ENCODE measurements around the gene B3GNT9.

Gene B3GNT9

DNA sequence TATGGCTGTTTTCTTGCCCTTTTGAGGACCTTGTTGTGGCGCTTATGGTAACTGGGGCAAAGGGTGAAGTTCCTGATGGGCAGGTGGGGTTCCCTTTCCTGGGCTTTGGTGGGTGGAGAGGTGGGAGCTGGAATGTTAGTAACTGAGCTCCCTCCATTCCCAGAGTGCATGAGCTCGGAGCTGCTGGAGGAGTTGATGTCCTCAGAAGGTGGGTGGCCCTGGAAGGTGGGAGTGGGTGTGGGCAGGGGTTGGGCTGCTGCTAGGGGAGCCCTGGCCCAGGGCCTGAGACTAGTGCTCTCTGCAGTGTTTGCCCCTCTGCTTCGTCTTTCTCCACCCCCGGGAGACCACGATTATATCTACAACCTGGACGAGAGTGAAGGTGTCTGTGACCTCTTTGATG lies 46.9 kb upstream of the B3GNT9 start:
- Mint-ChIP-seq H3K9me3 (no peaks in the 10 kb centered on the region), H3K4me3 (no peak overlapping the region), H3K4me1 (peaks cover 22% of the 10 kb centered on the region), H3K27ac (no peak overlapping the region), H3K27me3 (ENCODE audit: low read depth, poor library complexity) (peaks cover 19% of the 10 kb centered on the region), H3K36me3 (ENCODE audit: low read depth) (peaks cover 37% of the 10 kb centered on the region)
- no peak for DNase-seq
- TF ChIP-seq, protein P1, sequence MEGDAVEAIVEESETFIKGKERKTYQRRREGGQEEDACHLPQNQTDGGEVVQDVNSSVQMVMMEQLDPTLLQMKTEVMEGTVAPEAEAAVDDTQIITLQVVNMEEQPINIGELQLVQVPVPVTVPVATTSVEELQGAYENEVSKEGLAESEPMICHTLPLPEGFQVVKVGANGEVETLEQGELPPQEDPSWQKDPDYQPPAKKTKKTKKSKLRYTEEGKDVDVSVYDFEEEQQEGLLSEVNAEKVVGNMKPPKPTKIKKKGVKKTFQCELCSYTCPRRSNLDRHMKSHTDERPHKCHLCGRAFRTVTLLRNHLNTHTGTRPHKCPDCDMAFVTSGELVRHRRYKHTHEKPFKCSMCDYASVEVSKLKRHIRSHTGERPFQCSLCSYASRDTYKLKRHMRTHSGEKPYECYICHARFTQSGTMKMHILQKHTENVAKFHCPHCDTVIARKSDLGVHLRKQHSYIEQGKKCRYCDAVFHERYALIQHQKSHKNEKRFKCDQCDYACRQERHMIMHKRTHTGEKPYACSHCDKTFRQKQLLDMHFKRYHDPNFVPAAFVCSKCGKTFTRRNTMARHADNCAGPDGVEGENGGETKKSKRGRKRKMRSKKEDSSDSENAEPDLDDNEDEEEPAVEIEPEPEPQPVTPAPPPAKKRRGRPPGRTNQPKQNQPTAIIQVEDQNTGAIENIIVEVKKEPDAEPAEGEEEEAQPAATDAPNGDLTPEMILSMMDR (IDR thresholded peaks at IDR 0.05) = no peak

DNA sequence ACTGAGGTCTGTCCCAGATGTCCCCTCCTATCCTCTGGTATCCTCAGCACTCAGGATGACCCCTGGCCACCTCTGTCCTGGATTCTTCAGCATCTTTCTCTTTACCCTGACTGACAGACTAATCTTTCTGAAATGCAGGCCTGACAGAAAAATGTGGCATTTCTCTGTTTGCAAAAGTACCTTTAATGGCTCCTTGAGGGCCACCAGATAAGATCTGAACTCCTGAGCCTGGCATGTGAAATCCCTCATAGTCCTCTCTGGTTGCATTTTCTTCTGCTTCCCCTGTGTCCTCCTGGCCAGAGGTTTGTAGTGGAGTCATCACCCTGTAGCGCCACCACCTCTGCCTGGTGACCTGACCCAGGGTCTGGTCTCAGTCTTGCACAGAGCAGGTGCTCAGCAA lies 46.1 kb upstream of the B3GNT9 start:
- H3K27me3 Mint-ChIP-seq (ENCODE audit: low read depth, poor library complexity) = peaks cover 19% of the 10 kb centered on the region
- TF ChIP-seq, protein P1 (IDR thresholded peaks at IDR 0.05) = no peak
- DNase-seq = no peak
- no peak overlapping the region for H3K27ac Mint-ChIP-seq
- H3K4me1 Mint-ChIP-seq = peaks cover 28% of the 10 kb centered on the region
- H3K9me3 Mint-ChIP-seq = no peaks in the 10 kb centered on the region
- peaks cover 37% of the 10 kb centered on the region for H3K36me3 Mint-ChIP-seq (ENCODE audit: low read depth)
- no peak overlapping the region for H3K4me3 Mint-ChIP-seq

DNA sequence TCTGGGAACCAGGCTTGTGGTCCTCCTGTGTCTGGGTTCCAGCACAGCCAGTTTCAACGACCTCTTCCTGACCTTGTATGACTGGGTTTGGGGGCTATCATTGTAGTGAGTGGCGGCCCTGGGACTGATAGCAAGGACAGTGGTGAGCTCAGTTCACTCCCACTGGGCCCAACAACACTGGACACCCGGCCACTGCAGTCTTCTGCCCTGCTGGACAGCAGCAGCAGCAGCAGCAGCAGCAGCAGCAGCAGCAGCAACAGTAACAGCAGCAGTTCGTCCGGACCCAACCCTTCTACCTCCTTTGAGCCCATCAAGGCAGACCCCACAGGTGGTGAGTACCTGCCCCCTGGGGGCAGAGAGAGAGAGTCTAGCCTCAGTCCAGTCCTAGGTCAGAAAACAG lies 44.9 kb upstream of the B3GNT9 start:
- Mint-ChIP-seq H3K4me1 (peaks cover 36% of the 10 kb centered on the region), H3K36me3 (ENCODE audit: low read depth) (peaks cover 37% of the 10 kb centered on the region), H3K27ac (no peak overlapping the region), H3K9me3 (no peaks in the 10 kb centered on the region), H3K27me3 (ENCODE audit: low read depth, poor library complexity) (peaks cover 22% of the 10 kb centered on the region), H3K4me3 (no peak overlapping the region)
- TF ChIP-seq, protein P1 (IDR thresholded peaks at IDR 0.05) = no peak
- no peak for DNase-seq

DNA sequence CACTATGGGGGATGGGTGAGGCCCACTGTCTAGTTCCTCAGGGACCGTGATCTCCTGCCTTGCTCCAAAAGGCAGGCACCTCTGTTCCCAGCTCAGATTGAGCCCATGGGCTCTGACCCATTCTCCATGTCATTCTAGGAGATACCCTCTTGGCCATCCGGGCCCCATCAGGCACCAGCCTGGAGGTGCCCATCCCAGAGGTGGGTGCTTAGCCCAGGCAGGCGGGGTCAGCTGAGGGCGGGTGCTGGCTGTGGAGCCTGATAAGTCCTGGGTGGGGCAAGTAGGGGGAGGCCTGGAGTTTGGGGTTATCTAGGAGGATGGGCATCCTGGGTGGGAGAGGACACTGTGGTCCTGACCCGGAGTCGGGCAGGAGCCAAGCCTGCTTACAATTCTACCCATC lies 43.5 kb upstream of the B3GNT9 start:
- no peak overlapping the region for H3K27ac Mint-ChIP-seq

DNA sequence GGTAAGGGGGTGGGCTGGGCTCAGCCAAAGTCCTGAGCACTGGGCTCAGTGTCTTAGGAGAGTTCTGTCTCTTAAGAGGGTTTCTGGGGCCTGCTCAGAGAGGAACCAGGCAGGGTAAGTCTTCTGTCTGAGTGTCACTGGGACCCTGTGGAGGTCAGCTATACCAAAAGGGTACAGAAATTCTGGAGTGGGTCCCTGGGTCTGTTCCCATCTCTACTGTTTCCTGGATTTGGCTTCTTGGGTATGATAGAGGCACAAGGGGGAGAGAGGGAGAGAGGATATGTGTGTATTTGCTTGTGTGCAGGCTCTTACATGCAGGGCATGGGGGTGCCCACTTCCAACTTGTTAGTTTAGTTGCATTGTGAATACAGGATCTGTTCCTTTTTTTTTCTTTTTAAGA lies 42.7 kb upstream of the B3GNT9 start:
- Mint-ChIP-seq H3K9me3 (no peaks in the 10 kb centered on the region), H3K4me3 (peak overlapping the region; percentile 92), H3K36me3 (ENCODE audit: low read depth) (peaks cover 37% of the 10 kb centered on the region), H3K4me1 (peaks cover 37% of the 10 kb centered on the region), H3K27me3 (ENCODE audit: low read depth, poor library complexity) (peaks cover 13% of the 10 kb centered on the region), H3K27ac (peak overlapping the region; percentile 51)
- TF ChIP-seq, protein P1 (IDR thresholded peaks at IDR 0.05) = no peak
- no peak for DNase-seq

More for the DNA sequence above, 43.5 kb upstream of the B3GNT9 start:
- Mint-ChIP-seq H3K36me3 (ENCODE audit: low read depth) (peaks cover 37% of the 10 kb centered on the region), H3K4me3 (peak overlapping the region; percentile 92), H3K4me1 (peaks cover 37% of the 10 kb centered on the region), H3K9me3 (no peaks in the 10 kb centered on the region), H3K27me3 (ENCODE audit: low read depth, poor library complexity) (peaks cover 15% of the 10 kb centered on the region)
- DNase-seq = no peak
- TF ChIP-seq, protein P1 (IDR thresholded peaks at IDR 0.05) = no peak

DNA sequence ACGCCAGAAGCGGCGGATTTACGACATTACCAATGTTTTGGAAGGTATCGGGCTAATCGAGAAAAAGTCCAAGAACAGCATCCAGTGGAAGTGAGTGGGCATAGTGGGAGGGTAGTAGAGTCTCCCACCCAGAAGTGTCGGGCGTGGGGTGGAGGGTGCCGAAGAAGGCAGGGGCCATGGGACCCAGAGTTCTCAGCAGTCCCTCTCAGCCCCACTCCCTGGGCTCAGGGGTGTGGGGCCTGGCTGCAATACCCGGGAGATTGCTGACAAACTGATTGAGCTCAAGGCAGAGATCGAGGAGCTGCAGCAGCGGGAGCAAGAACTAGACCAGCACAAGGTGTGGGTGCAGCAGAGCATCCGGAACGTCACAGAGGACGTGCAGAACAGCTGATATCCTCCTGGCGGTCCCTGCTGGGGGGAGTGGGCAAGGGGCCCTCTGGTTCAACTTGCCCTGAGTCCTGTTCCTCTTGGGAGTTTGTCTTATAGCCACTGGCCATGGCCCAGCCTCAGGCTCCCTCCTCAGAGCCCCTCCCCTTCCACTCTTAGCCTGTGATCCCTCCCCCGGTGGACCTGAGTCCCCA lies 42.1 kb upstream of the B3GNT9 start:
- DNase-seq = no peak
- no peaks in the 10 kb centered on the region for H3K9me3 Mint-ChIP-seq

More for the DNA sequence above, 42.1 kb upstream of the B3GNT9 start:
- Mint-ChIP-seq H3K27ac (peak overlapping the region; percentile 77), H3K27me3 (ENCODE audit: low read depth, poor library complexity) (peaks cover 18% of the 10 kb centered on the region), H3K4me3 (peak overlapping the region; percentile 92), H3K4me1 (peaks cover 37% of the 10 kb centered on the region), H3K36me3 (ENCODE audit: low read depth) (peaks cover 31% of the 10 kb centered on the region)
- TF ChIP-seq, protein P1 (IDR thresholded peaks at IDR 0.05) = no peak
